Activated T-helper 17 cell treated with anti-CD3 and anti-CD28 coated beads, Interleukin-2, amount 50 U/mL, for 72 hours (primary cell): ENCODE results near the gene ZNF296. TPM values are rescaled to one million over a fixed set of nuclear protein-coding genes. Genes with fewer than 3 reads are reported as not detected.
A peak's percentile ranks its signal among the peaks of the same experiment; 100 is the strongest.
"Not testable (repeated sequence)": the region's sequence is repeated elsewhere in the genome, so short reads cannot be mapped to it uniquely, and the experiment has no call there.

Experiments used
- ATAC-seq: fragments of 150-1000 bp; cut with Tn5 transposase; replicated peaks from 2 replicates; pipeline ENCODE4 v1.10.0; 2021; ENCODE audit warnings: mild to moderate bottlenecking, moderate library complexity
- H3K27ac Mint-ChIP-seq: one replicate; pipeline ENCODE4 v1.8.0; 2022; ENCODE audit warnings: mixed read lengths
- H3K27me3 Mint-ChIP-seq: one replicate; pipeline ENCODE4 v1.8.0; 2022; ENCODE audit warnings: mixed read lengths
- H3K36me3 Mint-ChIP-seq: one replicate; pipeline ENCODE4 v1.8.0; 2022; ENCODE audit warnings: low read depth, mild to moderate bottlenecking, mixed read lengths
- H3K4me1 Mint-ChIP-seq: one replicate; pipeline ENCODE4 v1.8.0; 2022; ENCODE audit warnings: mixed read lengths
- H3K4me3 Mint-ChIP-seq: one replicate; pipeline ENCODE4 v1.8.0; 2022; ENCODE audit warnings: mild to moderate bottlenecking, mixed read lengths
- H3K9me3 Mint-ChIP-seq: one replicate; pipeline ENCODE4 v1.8.0; 2022; ENCODE audit warnings: mixed read lengths
- total RNA-seq, 2 donors: library from RNA; stranded (reverse); gene quantifications; one replicate each; pipeline ENCODE4 v1.2.3, GENCODE V29; 2022

The ZNF296 gene
- 10 to 100 TPM in 1 of 2 donors, 1 to 10 TPM in 1; 6.7 to 11.6 TPM for total RNA-seq

DNA sequence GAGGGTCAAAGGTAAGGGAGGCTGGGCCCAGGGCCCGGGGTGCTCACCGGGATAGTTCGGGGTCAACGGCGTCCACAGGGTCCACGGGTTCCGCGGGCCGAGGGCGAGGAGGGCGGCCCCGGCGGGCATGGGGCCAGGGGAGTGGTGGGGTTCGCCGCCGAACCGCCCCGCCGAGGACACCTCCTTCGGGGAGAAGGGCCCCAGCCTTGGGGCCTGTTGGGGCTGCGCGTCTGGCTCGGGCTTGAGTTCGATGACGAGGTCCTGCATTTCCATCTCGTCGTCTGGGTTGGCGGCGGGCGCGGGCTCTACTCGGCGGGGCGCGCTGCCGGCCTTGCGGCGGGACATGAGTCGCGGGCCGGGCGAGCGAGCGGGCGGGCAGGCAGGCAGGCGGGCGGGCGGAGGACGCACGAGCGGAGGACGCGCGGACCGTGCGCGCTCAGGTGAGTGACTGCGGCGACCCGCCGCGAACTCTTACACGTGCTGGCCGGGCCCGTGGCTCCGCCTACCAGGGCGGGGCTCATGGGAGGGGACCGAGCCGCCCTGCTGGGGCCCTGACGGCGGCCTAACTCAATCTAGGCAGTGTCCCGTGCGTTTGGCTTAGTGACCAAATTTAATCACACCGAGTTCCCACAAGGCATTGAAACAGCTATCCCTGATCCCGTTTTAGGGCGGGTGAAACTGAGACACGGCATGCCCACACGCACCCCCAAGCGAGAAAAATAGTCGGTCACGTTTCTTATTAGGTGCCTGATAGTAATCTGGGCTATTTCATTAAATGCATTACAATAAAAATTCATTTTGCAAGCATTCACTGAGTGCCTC, at the start of gene ZNF296:
Gene ZNF296, minus strand, starts transcription at position 450 of the 822 bp plus-strand sequence. Its CDS starts 105 bp downstream, at position 345.
- H3K27ac Mint-ChIP-seq, result peak within 1 kb of the TSS; percentile 41
- H3K27me3 Mint-ChIP-seq, result no peaks in the 10 kb centered on the region
- peak; percentile 79 for ATAC-seq
- no peaks in the 10 kb centered on the region for H3K9me3 Mint-ChIP-seq
- H3K36me3 Mint-ChIP-seq, result peaks cover 25% of the 10 kb centered on the region
- peaks cover 14% of the 10 kb centered on the region for H3K4me1 Mint-ChIP-seq
- H3K4me3 Mint-ChIP-seq, result peak within 1 kb of the TSS; percentile 82

DNA sequence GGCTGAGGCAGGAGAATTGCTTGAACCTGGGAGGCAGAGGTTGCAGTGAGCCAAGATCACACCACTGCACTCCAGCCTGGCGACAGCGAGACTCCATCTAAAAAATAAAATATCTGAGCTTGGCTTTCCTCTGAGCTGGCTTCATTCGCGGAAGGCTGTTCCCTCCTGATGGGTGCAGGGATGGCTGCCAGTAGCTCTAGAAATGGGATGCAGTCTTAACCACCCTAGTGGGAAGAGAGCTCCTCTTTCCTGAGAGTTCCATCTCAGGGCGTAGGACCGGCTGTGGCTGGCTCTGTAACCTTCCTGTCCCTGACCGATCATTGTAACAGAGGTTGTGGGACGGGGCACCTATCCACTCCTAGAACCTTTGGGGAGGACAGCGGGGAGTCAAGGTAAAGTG, 49.1 kb upstream of the ZNF296 start:
- no peak for ATAC-seq
- no peak overlapping the region for H3K27ac Mint-ChIP-seq
- H3K4me1 Mint-ChIP-seq, result peaks cover 28% of the 10 kb centered on the region
- H3K36me3 Mint-ChIP-seq, result no peaks in the 10 kb centered on the region
- H3K4me3 Mint-ChIP-seq, result no peak overlapping the region
- no peaks in the 10 kb centered on the region for H3K9me3 Mint-ChIP-seq
- H3K27me3 Mint-ChIP-seq, result no peaks in the 10 kb centered on the region

DNA sequence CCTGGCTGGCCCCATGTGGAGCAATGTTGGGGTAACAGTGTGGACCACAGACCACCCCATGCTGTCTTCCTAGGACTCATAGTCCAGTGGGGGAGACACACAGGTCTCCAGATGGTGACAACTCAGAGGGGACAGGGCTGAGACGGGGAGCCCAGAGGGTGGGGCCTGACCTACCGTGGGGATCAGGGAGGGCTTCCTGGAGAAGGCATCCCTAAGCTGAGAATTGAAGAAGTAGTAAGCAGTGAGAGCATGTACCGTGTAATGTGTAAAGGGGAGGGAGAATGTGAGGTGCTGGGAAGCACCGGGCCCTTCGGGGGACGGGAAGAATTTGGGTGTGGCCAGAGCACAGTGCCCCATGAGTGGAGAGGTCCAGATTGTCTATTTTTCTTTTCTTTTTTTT, 47.7 kb upstream of the ZNF296 start:
- peaks cover 28% of the 10 kb centered on the region for H3K4me1 Mint-ChIP-seq
- no peak for ATAC-seq
- peak overlapping the region; percentile 73 for H3K27ac Mint-ChIP-seq
- no peaks in the 10 kb centered on the region for H3K27me3 Mint-ChIP-seq
- no peaks in the 10 kb centered on the region for H3K9me3 Mint-ChIP-seq
- H3K4me3 Mint-ChIP-seq, result no peak overlapping the region
- no peaks in the 10 kb centered on the region for H3K36me3 Mint-ChIP-seq

- H3K4me1 Mint-ChIP-seq, result peaks cover 28% of the 10 kb centered on the region
- H3K27ac Mint-ChIP-seq, result peak overlapping the region; percentile 73
- H3K36me3 Mint-ChIP-seq, result no peaks in the 10 kb centered on the region
- no peaks in the 10 kb centered on the region for H3K9me3 Mint-ChIP-seq
- no peak for ATAC-seq
- no peaks in the 10 kb centered on the region for H3K27me3 Mint-ChIP-seq
- H3K4me3 Mint-ChIP-seq, result no peak overlapping the region
These were observed 47.2 kb upstream of the ZNF296 start for GRCh38 chr19:45123440-45123850.

DNA sequence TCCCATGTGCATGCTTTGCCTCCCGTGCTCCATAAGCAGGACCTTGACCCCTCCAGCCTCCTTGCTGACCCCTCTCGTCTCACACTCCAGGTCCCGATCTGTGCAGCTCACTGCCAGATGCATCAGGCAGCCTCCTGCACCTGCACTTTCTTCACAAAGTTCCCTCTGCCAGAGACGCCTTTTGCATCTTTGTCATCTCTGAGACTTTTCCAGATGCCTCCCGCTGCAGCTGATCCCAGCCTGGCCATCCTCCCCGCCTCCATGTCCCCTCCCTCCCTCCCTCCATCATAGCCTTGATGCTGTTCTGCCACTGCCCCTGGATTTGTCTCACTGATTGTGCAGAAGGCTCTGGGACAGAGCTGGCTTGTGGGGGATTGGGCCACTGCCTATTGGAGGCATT, 46.6 kb upstream of the ZNF296 start:
- peak overlapping the region; percentile 90 for H3K27ac Mint-ChIP-seq
- H3K36me3 Mint-ChIP-seq, result no peaks in the 10 kb centered on the region
- ATAC-seq, result no peak
- H3K9me3 Mint-ChIP-seq, result no peaks in the 10 kb centered on the region
- H3K4me3 Mint-ChIP-seq, result no peak overlapping the region
- H3K27me3 Mint-ChIP-seq, result no peaks in the 10 kb centered on the region
- peaks cover 28% of the 10 kb centered on the region for H3K4me1 Mint-ChIP-seq

DNA sequence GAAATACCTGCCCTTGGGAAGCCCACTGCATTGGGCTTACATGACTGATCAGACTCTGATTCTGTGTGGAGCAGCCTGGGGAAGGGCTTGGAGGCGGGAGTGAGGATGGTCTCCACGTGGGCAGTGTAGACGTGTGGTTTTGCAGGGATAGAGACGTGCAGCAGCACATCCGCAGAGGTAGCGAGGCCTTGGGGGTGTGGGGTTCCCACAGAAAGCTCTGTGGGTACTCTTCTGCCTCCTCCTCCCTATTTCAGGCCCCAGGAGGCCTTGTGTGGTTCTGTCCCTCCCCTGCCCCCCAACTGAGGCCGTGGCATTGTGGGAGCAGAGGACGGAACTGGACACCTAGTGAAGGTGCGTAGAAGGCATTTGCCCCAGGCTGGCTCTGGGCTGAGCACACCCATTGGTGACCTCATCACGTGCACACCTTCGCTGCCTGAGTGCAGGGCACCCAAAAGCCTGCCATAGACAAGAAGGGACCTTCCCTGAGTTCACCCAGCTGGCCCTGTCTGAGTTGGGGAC, 45.6 kb upstream of the ZNF296 start:
- ATAC-seq, result peak; percentile 56
- Mint-ChIP-seq H3K36me3 (peaks cover 4% of the 10 kb centered on the region), H3K4me3 (peak overlapping the region; percentile 64), H3K9me3 (no peaks in the 10 kb centered on the region), H3K27ac (peak overlapping the region; percentile 90), H3K27me3 (no peaks in the 10 kb centered on the region), H3K4me1 (peaks cover 32% of the 10 kb centered on the region)

DNA sequence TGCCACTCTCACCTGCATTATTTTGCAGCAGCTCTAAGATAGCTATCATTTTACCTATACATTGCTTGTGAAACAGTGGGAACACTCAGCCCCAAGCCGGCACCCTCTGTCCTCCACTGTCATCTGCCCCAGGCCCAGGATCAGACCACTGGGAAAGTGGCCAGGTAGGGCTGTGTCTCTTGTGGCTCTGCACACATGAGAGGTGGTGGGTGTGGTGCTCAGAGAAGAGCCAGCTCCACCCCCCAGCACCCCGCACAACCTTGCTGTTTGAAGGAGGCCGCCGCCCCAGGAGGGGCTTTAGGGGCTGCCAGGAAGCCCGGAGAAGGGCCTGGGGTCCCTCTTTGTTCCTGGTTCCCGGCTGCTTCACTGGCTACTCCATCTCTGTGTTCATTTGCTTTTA, 43.3 kb upstream of the ZNF296 start:
- Mint-ChIP-seq H3K9me3 (no peaks in the 10 kb centered on the region), H3K4me3 (no peak overlapping the region), H3K4me1 (peaks cover 39% of the 10 kb centered on the region), H3K27me3 (no peaks in the 10 kb centered on the region), H3K27ac (peak overlapping the region; percentile 43), H3K36me3 (peaks cover 5% of the 10 kb centered on the region)
- ATAC-seq, result no peak

DNA sequence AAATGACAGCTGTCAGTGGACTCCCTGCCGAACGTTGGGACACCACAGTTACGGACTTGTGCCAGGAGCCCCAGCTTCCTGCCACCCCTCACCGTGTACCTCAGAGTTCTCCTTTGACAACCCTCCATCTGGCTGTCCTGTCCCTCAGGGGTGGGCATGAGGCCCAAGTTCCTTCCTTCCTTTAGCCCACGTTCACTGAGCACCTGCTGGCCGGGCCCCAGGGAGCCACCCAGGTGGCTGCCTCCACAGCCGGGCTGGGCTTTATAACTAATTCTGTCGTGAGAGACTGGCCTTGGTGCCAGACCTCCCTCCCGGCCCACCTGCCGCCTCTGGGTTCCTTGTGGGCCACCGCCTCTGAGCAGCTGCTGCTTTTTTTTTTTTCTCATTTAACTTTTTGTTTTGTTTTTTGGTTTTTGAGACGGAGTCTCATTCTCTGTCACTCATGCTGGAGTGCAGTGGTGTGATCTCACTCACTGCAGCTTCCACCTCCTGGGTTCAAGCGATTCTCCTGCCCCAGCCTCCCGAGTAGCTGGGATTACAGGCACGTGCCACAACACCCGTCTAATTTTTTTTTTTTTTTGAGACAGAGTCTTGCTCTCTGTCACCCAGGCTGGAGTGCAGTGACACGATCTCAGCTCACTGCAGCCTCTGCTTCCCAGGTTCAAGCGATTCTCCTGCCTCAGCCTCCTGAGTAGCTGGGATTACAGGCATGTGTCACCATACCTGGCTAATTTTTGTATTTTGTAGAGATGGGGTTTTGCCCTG, 42.5 kb upstream of the ZNF296 start:
- H3K4me1 Mint-ChIP-seq, result peaks cover 35% of the 10 kb centered on the region
- peak overlapping the region; percentile 43 for H3K27ac Mint-ChIP-seq
- H3K9me3 Mint-ChIP-seq, H3K36me3 Mint-ChIP-seq, ATAC-seq, H3K27me3 Mint-ChIP-seq: not testable (repeated sequence)
- H3K4me3 Mint-ChIP-seq, result peak overlapping the region; percentile 34

DNA sequence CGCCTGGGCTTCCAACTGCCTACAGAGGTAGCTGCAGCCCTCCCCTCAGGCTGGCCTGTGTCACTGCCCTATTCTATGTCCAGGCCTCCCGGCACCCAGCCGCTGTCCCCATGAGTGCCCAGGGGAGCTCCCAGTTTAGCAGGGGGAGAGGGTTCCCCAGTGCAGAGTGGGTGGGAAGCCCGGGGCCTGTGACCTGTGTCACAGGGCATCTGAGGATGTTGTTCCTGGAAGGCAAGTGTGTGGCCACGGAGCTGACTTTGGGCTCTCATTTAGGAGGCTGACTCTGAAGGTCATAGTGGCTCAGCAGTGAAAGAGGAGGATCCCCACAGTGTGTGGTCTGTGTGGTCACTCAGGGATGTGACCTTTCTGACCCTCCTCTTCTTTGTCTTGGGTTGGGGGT, 41.8 kb upstream of the ZNF296 start:
- Mint-ChIP-seq H3K27ac (peak overlapping the region; percentile 48), H3K4me1 (peaks cover 34% of the 10 kb centered on the region), H3K4me3 (peak overlapping the region; percentile 45), H3K9me3 (no peaks in the 10 kb centered on the region), H3K27me3 (no peaks in the 10 kb centered on the region), H3K36me3 (peaks cover 5% of the 10 kb centered on the region)
- no peak for ATAC-seq

DNA sequence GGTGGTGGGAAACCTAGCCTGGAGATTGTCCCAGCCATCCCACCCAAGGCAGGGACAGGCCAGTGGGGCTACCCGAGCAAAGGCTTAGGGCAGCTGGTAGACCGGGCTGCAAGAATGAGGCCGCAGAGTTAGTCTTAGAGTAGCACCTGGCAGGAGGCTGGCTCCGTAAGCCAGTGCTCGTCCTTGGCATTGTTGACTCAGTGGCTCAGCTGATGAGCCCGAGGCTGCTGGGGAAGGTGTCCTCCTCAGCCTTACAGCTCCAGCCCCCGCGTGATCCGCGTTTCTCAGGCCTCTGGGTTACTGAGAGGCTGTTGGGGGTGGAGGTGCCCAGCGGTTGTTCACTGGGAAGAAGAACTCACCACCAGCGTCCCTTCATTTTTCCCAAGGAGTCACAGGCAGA, 41.4 kb upstream of the ZNF296 start:
- Mint-ChIP-seq H3K4me3 (peak overlapping the region; percentile 46), H3K4me1 (peaks cover 33% of the 10 kb centered on the region)
- peak; percentile 1 for ATAC-seq

DNA sequence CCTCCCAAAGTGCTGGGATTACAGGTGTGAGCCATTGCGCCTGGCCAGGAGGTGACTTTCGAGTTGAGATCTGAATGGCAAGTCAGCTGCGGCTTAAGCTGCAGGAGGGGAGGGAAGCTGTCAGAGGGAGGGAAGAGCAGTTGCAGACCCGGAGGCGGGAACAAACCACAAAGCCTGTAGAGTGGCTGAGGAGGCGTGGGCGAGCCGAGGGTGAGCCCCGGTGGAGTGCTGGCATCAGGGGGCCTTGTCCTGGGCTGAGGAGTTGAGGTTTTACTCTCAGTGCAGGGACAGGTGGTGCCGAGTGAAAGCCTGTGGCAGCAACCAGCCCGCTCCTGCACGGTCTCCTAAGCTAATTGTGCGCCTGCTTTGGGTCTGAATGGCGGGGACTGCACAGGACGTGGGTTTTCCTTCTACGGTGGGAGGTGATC, 40.9 kb upstream of the ZNF296 start:
- no peaks in the 10 kb centered on the region for H3K9me3 Mint-ChIP-seq
- peak overlapping the region; percentile 46 for H3K4me3 Mint-ChIP-seq
- H3K27me3 Mint-ChIP-seq, result no peaks in the 10 kb centered on the region
- H3K4me1 Mint-ChIP-seq, result peaks cover 31% of the 10 kb centered on the region
- no peak overlapping the region for H3K27ac Mint-ChIP-seq
- H3K36me3 Mint-ChIP-seq, result peaks cover 5% of the 10 kb centered on the region
- peak; percentile 74 for ATAC-seq

More for the DNA sequence above, 41.4 kb upstream of the ZNF296 start:
- peaks cover 5% of the 10 kb centered on the region for H3K36me3 Mint-ChIP-seq
- no peaks in the 10 kb centered on the region for H3K27me3 Mint-ChIP-seq
- peak overlapping the region; percentile 48 for H3K27ac Mint-ChIP-seq
- no peaks in the 10 kb centered on the region for H3K9me3 Mint-ChIP-seq

DNA sequence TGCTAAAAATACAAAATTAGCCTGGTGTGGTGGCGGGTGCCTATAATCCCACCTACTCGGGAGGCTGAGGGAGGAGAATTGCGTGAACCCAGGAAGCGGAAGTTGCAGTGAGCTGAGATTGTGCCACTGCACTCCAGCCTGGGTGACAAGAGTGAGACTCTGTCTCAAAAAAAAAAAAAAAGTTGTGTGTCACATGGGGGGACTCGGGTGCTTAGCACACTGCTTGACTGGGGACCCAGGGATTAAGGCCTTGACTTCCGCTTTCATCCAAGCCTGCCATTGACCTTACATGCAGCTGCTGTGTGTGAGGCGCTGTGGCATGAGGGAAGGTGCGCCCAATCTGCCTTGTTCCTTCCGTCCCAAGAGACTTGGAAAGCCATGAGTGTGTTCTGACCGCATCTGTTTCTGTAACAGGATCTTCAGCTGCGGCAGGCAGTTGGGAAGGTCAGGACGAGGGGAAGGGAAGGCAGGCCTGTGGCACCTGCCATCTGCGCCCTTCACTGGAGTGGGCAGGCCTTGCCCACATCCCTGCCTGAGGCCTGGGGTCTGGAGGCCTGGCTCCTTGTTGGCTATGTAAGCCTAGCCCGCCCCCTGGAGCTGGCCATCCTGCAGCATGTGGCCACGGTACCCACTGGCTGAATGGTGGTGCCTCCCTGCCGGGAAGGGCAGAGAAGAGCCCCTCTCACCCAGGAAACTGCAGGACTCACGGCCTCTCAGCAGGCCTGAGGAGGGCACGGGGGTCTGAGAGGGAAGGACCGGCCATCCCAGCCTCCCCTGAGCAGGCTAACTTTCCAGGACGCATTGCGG, 39.7 kb upstream of the ZNF296 start:
- Mint-ChIP-seq H3K9me3 (no peaks in the 10 kb centered on the region), H3K36me3 (peaks cover 5% of the 10 kb centered on the region), H3K27me3 (no peaks in the 10 kb centered on the region), H3K27ac (no peak overlapping the region), H3K4me3 (peak overlapping the region; percentile 46), H3K4me1 (peaks cover 22% of the 10 kb centered on the region)
- ATAC-seq, result no peak

DNA sequence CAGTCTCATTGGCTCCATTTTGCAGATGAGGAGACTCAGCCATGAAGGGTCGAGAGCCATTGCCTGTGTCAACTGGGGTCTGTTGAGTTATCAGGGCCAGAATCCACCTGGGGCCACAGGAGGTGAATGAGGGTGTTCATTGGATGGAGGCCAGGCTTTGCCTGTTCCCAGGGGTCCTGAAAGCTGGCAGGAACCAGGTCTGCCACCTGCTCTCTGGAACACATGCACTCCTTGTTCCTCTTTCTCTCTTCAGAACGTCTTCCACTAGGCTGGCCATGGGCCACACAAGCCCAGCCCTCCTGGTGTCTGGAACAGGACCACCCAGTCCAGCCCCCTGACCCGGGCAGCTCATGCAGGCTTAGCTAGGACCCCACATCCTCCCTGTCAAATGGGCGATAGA, 37.8 kb upstream of the ZNF296 start:
- H3K4me1 Mint-ChIP-seq, result peaks cover 27% of the 10 kb centered on the region
- no peak overlapping the region for H3K27ac Mint-ChIP-seq
- H3K4me3 Mint-ChIP-seq, result no peak overlapping the region
- no peaks in the 10 kb centered on the region for H3K27me3 Mint-ChIP-seq
- peaks cover 5% of the 10 kb centered on the region for H3K36me3 Mint-ChIP-seq
- no peaks in the 10 kb centered on the region for H3K9me3 Mint-ChIP-seq
- ATAC-seq, result no peak

- Mint-ChIP-seq H3K9me3 (no peaks in the 10 kb centered on the region), H3K36me3 (peaks cover 5% of the 10 kb centered on the region), H3K27ac (no peak overlapping the region), H3K27me3 (no peaks in the 10 kb centered on the region), H3K4me3 (no peak overlapping the region), H3K4me1 (peaks cover 27% of the 10 kb centered on the region)
- no peak for ATAC-seq
These were observed 37.4 kb upstream of the ZNF296 start for GRCh38 chr19:45113628-45114027.
